IgD-negative memory B cell (primary cell): ENCODE measurements around the gene RIOX2. TPM values are rescaled to one million over a fixed set of nuclear protein-coding genes. Genes with fewer than 3 reads are reported as not detected.

Experiments used
- H3K27ac Mint-ChIP-seq, 3 donors: one replicate each; pipeline ENCODE4 v1.8.0; 2020 to 2022; ENCODE audit warnings: mild to moderate bottlenecking in 3 of 3, mixed read lengths in 3 of 3, moderate library complexity in 1 of 3
- H3K27me3 Mint-ChIP-seq: one replicate; pipeline ENCODE4 v1.8.0; 2021; ENCODE audit warnings: mixed read lengths
- H3K36me3 Mint-ChIP-seq: one replicate; pipeline ENCODE4 v1.8.0; 2020; ENCODE audit warnings: mild to moderate bottlenecking, mixed read lengths
- H3K4me1 Mint-ChIP-seq, 3 donors: one replicate each; pipeline ENCODE4 v1.8.0; 2020 to 2022; ENCODE audit warnings: mixed read lengths in 3 of 3, mild to moderate bottlenecking in 1 of 3
- H3K4me3 Mint-ChIP-seq, 4 donors: one replicate each; pipeline ENCODE4 v1.8.0; 2020 to 2022; ENCODE audit warnings: mild to moderate bottlenecking in 4 of 4, mixed read lengths in 4 of 4, moderate library complexity in 3 of 4
- H3K9me3 Mint-ChIP-seq, 3 donors: one replicate each; pipeline ENCODE4 v1.8.0; 2020 to 2021; ENCODE audit warnings: mixed read lengths in 3 of 3, mild to moderate bottlenecking in 1 of 3
- polyA plus RNA-seq: library from polyadenylated mRNA; unstranded; fragments of 300-500 nt; fragmentation: Illumina TruSeq; gene quantifications from one replicate; pipeline ENCODE4 v1.2.3, GENCODE V29; 2021

RIOX2 gene
- polyA plus RNA-seq, 1 donor from 2014 or later, result 28.8 TPM

DNA sequence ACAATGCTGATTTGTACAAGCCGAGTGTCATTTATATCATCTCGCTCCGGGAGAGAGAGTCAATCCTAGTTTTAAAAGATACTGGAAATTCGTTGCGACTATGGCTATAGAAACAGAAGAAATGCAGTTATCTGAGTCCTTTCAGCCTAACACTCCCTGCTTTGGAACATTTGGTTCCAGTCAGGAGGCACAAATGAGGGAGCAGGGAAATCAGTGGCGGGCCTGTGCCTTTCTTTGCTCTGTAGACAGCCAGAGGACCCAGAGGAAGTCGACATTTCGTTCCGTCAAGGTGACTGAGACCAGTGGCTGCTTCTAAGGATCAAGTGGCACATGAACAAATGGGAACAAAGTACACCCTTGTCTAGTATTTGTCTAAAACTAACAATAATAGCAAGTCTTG, 745 bp upstream of the RIOX2 start:
- peaks cover 31 to 51% (median 44%) of the 10 kb centered on the region in 3 donors for H3K4me1 Mint-ChIP-seq
- H3K36me3 Mint-ChIP-seq, result peaks cover 1% of the 10 kb centered on the region
- no peaks in the 10 kb centered on the region for H3K27me3 Mint-ChIP-seq
- peak overlapping the region in 2 of 3 donors; percentile 72 to 88 for H3K27ac Mint-ChIP-seq
- peak overlapping the region; percentile 75 to 92 (median 86) for H3K4me3 Mint-ChIP-seq
- no peaks in the 10 kb centered on the region for H3K9me3 Mint-ChIP-seq

DNA sequence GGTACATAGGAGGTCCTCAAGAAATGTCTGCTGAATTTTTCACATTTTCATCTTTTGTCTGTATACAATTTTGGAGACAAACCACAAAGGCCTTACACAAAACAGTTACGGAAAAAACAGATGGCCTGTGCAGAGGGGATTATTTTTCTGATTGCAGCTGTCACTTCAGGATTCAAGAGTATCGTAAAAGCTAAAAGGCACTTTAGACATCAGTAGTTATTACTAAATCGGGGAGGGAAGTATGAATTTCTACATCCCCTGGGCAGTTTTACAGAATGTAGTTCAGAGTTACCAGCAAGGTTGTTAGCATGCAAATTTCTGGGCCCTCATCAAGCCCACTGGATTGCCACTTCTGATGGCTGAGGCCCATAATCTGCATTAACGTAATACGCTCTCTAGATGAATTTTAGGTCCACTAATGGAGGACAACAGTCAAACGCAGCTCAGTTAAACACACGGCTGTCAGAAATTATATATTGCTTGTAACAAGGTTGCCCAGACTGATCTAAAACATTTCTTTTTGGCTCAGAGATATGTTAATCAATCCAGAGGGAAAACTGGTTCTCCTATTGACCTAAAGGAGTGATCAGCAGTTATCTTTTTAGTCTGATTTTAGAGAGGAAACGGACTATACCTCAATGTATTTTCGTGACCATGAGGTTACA, 1.1 kb downstream of the RIOX2 start:
- Mint-ChIP-seq H3K27me3 (no peaks in the 10 kb centered on the region), H3K36me3 (peaks cover 1% of the 10 kb centered on the region), H3K4me3 (peak overlapping the region; percentile 81 to 98 (median 94)), H3K9me3 (no peaks in the 10 kb centered on the region), H3K27ac (peak overlapping the region; percentile 61 to 96 (median 67)), H3K4me1 (peaks cover 31 to 53% (median 51%) of the 10 kb centered on the region in 3 donors)

DNA sequence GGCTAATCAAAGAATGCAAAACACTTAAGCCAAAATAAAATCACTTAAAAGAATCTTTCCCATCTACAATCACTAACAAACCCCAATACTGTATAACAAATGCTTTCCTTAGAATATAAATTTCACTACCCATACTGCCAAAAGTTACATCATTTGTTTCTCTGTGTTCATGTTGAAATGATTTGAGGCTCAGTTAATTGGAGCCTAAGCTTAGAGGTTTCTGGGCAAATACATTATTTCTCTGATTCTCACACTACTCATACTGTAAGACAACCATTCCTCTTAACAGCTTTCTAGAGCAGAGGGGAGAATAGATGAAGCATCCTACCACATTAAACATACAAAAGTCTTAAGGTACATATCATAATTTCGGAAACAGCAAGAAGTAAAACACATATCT, 2.1 kb downstream of the RIOX2 start:
- Mint-ChIP-seq H3K4me3 (peak overlapping the region; percentile 35 to 98 (median 88)), H3K9me3 (no peaks in the 10 kb centered on the region), H3K27ac (peak overlapping the region in 2 of 3 donors; percentile 14 to 61), H3K36me3 (no peaks in the 10 kb centered on the region), H3K4me1 (peaks cover 31 to 55% (median 55%) of the 10 kb centered on the region in 3 donors), H3K27me3 (no peaks in the 10 kb centered on the region)

DNA sequence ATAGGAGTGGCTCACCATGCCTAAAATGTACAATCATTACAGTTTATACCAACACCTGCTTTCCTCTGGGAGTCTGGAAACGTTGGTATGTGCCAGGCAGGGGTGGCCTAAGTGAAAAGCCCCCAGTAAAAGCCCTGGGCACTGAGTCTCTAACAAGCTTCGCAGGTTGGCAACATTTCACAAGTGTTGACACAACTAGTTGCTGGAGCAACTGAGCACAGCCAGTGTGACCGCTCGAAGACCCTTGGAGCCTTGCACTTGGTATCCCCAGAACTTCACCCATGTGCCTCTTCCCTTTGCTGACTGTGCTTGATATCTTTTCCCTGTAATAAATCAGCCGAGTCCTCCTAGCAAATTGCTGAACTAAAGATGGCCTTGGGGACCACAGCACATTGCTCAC, 2.7 kb downstream of the RIOX2 start:
- H3K4me3 Mint-ChIP-seq, result peak overlapping the region in 1 of 4 donors; percentile 81
- H3K9me3 Mint-ChIP-seq, result no peaks in the 10 kb centered on the region
- H3K27ac Mint-ChIP-seq, result no peak overlapping the region
- peaks cover 2% of the 10 kb centered on the region for H3K36me3 Mint-ChIP-seq
- H3K4me1 Mint-ChIP-seq, result peaks cover 34 to 54% (median 54%) of the 10 kb centered on the region in 3 donors
- no peaks in the 10 kb centered on the region for H3K27me3 Mint-ChIP-seq

DNA sequence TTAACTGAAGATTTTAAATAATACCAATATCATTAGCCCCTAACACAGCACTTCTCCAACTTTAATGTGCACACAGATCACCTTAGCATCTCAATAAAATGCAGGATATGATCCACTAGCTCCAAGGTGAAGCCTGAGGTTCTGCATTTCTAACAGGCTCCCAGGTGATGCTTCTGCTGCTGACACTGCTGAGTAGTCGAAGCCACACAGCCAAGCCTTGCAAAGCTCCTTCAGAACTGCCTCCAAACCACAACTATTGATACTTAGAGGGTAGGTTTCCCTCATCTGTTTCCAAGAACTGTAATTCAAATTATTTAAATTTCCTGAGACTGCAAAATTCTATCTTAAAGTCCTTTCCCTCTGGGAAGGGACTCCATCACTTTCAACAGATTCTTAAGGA, 3.9 kb downstream of the RIOX2 start:
- Mint-ChIP-seq H3K4me3 (no peak overlapping the region), H3K27me3 (no peaks in the 10 kb centered on the region), H3K9me3 (no peaks in the 10 kb centered on the region), H3K4me1 (peaks cover 40 to 60% (median 57%) of the 10 kb centered on the region in 3 donors), H3K36me3 (peaks cover 3% of the 10 kb centered on the region), H3K27ac (peak overlapping the region in 1 of 3 donors; percentile 13)

DNA sequence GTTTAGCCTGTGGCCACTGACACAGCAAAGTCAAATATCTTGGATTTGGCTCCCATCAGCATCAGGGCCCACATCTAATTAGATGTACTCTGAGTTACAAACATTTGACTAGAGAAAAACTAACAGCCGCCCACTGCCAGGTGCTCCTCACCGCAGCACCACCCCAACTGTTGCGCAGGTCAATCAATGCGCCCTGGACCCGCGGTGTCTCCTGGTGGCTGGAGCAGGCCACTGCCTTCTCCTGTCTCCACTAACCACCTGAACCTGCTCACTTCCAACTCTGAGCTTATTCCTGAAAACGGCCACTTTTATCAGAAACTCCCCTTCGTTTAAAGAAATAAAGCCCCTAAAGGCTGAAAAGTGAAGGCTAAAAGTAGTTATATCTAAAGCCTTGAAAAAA, 4.3 kb downstream of the RIOX2 start:
- Mint-ChIP-seq H3K27me3 (no peaks in the 10 kb centered on the region), H3K4me3 (no peak overlapping the region), H3K4me1 (peaks cover 40 to 56% (median 54%) of the 10 kb centered on the region in 3 donors), H3K36me3 (peaks cover 3% of the 10 kb centered on the region), H3K9me3 (no peaks in the 10 kb centered on the region), H3K27ac (no peak overlapping the region)

DNA sequence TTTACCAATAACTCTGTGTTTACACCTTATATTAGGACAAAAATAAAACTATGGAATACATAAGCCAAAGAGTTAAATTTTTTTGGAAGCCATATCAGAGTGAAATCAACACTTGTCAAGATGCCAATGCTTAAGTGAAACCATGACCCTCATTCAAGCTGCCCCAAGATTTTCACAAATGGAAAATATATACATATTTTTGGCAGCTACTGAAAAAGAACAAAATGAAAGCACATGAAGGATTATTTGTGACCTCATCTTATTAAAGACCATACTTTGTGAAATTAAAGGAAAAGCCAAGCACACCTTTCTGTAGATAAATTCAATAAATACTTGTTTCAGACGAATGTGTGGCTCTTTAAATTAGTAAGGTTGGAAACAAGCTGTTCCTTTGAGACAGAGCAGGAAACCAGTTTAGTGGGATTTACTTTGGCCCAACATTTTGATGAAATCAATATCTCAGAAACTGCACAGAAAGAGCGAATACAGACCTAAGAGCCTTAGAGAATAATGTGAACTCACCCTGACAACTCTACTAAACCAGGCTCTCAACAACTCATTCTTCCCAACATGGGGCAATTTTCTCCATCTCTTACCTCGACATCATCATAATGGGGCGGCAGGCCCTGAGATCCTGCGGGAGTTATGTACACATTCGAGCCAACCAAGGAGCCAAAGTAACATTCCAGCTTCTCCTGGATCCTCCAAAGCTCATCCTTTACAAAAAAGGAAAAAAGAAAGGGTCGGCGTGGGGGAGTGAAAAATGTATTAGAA, 11.1 kb downstream of the RIOX2 start:
- Mint-ChIP-seq H3K4me3 (no peak overlapping the region), H3K4me1 (peaks cover 9 to 23% (median 18%) of the 10 kb centered on the region in 3 donors)

DNA sequence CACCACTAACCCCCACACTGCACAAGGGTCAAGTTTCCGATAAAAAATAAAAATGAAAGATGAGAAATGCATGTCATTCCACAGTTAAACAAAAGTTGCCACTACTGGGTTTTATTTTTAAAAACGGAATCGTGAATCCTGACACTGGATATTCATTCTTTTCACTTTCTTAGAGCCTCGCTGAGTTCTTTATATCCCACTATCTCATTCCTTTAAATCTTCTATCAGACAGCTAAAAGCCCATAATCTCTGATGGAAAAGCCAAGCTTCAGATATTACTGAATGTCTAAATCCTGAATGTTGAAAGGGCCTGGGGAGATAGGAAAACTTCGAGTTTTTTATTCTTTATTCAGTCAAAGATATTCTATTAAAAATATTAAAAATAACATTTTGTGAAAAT, 11.7 kb downstream of the RIOX2 start:
- no peaks in the 10 kb centered on the region for H3K27me3 Mint-ChIP-seq
- H3K4me3 Mint-ChIP-seq, result no peak overlapping the region
- peaks cover 11 to 18% (median 15%) of the 10 kb centered on the region in 3 donors for H3K4me1 Mint-ChIP-seq
- no peak overlapping the region for H3K27ac Mint-ChIP-seq
- no peaks in the 10 kb centered on the region for H3K9me3 Mint-ChIP-seq
- H3K36me3 Mint-ChIP-seq, result peaks cover 12% of the 10 kb centered on the region

More for the DNA sequence above, 11.1 kb downstream of the RIOX2 start:
- H3K27ac Mint-ChIP-seq, result peak overlapping the region in 2 of 3 donors; percentile 3 to 35
- H3K36me3 Mint-ChIP-seq, result peaks cover 12% of the 10 kb centered on the region
- no peaks in the 10 kb centered on the region for H3K27me3 Mint-ChIP-seq
- H3K9me3 Mint-ChIP-seq, result no peaks in the 10 kb centered on the region

DNA sequence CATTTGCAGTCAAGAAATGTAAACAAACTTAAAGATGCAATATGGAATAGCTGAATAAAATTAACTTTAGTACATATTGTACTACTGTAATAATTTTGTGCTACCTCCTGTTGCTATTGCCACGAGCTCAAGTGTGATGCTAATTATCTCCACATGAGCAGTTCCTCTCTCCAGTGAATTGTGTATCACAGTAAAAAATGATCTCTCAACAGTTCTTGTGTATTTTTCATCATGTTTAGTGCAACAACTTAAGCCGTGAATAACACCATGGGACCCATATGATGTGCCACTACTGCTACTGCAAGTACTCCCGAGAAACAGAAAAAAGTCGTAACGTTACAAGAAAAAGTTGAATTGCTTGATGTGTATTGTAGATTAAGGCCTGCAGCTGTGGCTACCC, 12.4 kb downstream of the RIOX2 start:
- Mint-ChIP-seq H3K36me3 (peaks cover 14% of the 10 kb centered on the region), H3K9me3 (no peaks in the 10 kb centered on the region), H3K4me1 (peaks cover 14 to 24% (median 17%) of the 10 kb centered on the region in 3 donors), H3K27ac (no peak overlapping the region), H3K4me3 (no peak overlapping the region), H3K27me3 (no peaks in the 10 kb centered on the region)

DNA sequence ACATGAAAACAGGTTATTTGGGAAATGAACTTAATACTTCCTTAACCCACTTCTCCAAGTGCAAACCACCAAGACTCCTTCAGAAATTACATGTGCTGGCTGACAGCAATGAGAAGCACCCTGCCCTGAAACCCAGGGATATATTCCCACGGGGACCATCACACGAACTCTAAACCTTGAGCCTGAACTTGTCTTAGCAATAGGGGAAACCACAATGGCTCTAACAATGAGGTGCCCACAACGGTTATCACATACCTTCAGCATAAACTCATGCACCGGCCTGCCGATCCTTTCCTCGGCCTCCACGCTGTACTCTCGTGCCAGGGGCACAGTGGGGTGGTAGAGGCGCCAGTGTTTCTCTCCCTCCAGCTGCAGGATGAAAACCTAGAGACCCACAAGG, 13.4 kb downstream of the RIOX2 start:
- H3K36me3 Mint-ChIP-seq, result peaks cover 11% of the 10 kb centered on the region
- peaks cover 12 to 16% (median 14%) of the 10 kb centered on the region in 3 donors for H3K4me1 Mint-ChIP-seq
- H3K9me3 Mint-ChIP-seq, result no peaks in the 10 kb centered on the region
- H3K4me3 Mint-ChIP-seq, result no peak overlapping the region
- H3K27me3 Mint-ChIP-seq, result no peaks in the 10 kb centered on the region
- no peak overlapping the region for H3K27ac Mint-ChIP-seq

DNA sequence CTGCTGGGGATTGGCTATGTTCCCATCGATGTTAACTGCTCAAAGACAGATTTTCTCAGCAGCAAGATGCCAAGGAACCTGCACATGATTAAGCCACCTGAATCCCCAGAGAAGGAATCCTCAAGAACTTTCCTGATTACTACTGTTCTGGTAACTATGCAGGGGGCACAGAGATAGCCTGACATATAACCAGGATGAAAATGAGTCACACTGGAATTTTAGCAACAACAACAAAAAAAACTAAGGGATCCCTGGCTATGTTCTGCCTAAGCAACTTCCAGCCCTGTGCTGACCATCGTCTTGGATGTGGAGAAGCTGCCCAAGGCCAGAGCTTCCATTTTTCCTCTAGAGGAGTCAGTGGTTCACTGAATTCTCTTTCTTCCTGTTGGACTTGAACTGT, 13.8 kb downstream of the RIOX2 start:
- no peaks in the 10 kb centered on the region for H3K27me3 Mint-ChIP-seq
- peaks cover 8 to 12% (median 10%) of the 10 kb centered on the region in 3 donors for H3K4me1 Mint-ChIP-seq
- H3K36me3 Mint-ChIP-seq, result peaks cover 11% of the 10 kb centered on the region
- H3K27ac Mint-ChIP-seq, result no peak overlapping the region
- no peak overlapping the region for H3K4me3 Mint-ChIP-seq
- no peaks in the 10 kb centered on the region for H3K9me3 Mint-ChIP-seq

DNA sequence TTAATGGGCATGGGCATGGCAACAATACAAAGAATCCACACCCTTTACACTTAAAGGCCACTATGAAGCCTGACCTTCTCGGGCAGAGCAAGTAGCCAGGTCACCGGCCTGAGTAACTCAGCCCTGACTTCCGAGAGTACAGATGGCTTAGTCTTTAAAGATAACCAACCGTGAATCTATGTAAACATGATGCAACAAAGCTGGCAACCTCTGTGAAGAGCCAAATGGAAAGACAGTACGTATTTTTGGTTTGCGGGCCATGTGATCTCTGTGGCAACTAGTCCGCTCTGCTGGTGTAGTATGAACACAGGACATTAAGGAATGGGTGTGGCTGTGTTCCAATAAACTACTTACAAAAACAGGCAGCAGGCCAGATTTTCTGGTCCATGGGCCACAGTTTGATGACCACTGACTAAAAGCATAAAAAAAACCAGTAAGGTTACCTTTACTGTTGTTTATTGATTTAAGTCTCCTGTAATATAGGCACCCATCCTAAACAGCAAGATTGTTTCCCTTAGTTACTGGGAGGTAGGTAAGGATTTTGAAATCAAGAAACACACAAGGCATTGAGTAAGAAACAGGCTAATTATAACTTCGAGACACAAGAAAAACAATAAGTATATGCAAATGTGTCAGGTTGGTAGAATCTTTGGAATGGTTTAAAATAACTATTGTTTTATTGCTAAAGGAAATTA, 14.5 kb downstream of the RIOX2 start:
- Mint-ChIP-seq H3K27me3 (no peaks in the 10 kb centered on the region), H3K27ac (no peak overlapping the region), H3K4me3 (no peak overlapping the region), H3K4me1 (peaks cover 8 to 11% (median 10%) of the 10 kb centered on the region in 3 donors), H3K36me3 (peaks cover 15% of the 10 kb centered on the region), H3K9me3 (no peaks in the 10 kb centered on the region)

DNA sequence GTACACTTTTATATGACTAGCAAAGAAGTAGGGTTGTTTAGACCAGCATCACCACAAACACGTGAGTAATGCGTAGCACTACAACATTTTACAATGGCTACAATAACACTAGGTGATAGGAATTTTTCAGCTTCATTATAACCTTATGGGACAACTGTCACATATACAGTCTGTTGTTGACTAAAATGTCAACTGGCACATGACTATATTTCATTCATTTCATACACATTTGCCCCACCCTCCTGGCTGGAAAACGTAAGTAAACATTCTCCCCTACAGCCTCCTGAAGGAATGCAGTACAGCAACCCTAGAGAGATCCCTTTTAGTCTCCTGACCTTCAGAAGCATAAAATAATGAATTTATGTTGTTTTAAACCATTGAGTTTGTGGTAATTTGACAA, 16.2 kb downstream of the RIOX2 start:
- Mint-ChIP-seq H3K4me3 (no peak overlapping the region), H3K36me3 (peaks cover 10% of the 10 kb centered on the region), H3K27ac (no peak overlapping the region)

DNA sequence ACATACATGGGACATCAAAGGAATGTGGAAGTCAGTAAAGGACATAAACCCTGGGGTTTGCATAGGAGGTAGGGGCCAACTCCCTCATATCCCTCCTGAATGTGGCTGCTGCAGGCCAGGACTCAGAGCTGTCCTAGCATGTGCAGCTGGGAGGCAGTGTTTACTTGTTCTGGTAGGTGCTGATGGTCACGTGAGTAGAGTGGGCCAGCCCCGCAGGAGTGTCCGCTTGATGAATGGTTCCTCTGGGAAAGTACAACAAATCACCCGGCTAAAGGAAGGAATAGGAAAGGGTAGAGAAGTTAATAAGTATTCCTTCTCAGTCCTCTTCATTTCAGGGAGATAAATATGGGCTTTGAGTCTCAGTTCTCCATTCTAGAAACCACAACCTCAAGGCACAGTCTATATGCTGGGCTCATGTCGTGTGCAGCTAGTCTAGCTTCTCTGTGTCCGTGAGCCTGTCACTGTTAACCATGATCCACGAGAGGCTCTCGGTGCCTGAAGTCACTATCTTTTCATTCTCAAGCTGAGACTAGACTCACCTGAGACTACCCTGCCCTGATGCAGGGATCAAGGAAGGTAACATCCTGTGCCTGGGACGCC, 17.9 kb downstream of the RIOX2 start:
- Mint-ChIP-seq H3K27ac (peak overlapping the region in 1 of 3 donors; percentile 50), H3K36me3 (peaks cover 19% of the 10 kb centered on the region), H3K4me1 (peaks cover 2 to 10% (median 6%) of the 10 kb centered on the region in 3 donors), H3K4me3 (no peak overlapping the region), H3K27me3 (no peaks in the 10 kb centered on the region), H3K9me3 (no peaks in the 10 kb centered on the region)

More for the DNA sequence above, 16.2 kb downstream of the RIOX2 start:
- no peaks in the 10 kb centered on the region for H3K9me3 Mint-ChIP-seq
- no peaks in the 10 kb centered on the region for H3K27me3 Mint-ChIP-seq
- H3K4me1 Mint-ChIP-seq, result peaks cover 2 to 10% (median 6%) of the 10 kb centered on the region in 3 donors

DNA sequence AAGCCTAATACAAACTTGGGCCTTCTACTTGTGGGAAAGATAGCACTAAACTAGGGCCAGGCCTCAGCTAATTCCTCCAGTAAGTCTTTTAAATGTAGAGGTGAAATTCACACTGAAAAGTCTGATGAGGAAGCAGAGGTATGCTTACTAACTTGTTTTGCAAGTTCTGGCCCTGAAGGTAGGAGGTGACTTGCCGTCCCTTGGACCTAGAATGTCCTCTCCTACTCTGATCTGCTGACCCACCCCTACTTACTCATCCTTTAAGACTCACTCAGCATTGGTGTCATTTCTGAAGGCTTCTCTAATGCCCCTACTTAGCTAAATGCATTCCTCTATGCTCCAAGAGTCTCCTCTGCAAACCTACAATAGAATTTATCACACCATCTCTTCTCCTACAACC, 19.4 kb downstream of the RIOX2 start:
- Mint-ChIP-seq H3K27ac (peak overlapping the region in 1 of 3 donors; percentile 8), H3K4me1 (peaks cover 2 to 10% (median 6%) of the 10 kb centered on the region in 3 donors), H3K27me3 (no peaks in the 10 kb centered on the region), H3K9me3 (no peaks in the 10 kb centered on the region), H3K4me3 (no peak overlapping the region), H3K36me3 (peaks cover 22% of the 10 kb centered on the region)
